HG03460 (cell line): Measurements from ENCODE around the gene HS3ST4.

Experiments used
- ATAC-seq: cut with Tn5 transposase; IDR thresholded peaks from one replicate; pipeline ENCODE4 v1.9.1; 2021; ENCODE audit not compliant: unreplicated experiment

The HS3ST4 gene

GRCh38 chr16:25691519-25692091 lies at the start of gene HS3ST4:
Gene HS3ST4, plus strand, starts transcription at chr16:25691959.
- ATAC-seq = no peak

DNA sequence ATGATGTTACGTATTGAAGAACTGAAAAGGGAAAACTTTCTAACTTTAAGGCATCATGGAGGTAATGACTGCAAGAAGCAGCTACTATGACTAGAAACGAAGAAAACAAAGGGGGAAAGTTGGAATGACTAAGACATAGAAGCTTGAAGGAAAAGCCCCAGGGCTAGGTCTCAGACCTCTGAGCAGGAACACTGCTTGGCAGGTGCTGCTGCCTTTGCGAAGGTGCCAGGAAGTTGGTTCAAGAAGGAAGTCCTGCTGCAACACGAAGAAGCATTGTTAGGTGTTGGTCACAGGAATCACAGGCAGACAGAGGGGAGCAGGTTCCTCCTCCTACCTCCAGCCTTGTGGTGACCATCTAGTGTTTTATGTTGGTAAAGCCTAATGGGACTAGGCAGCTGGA lies 48.1 kb upstream of the HS3ST4 start:
- no peak for ATAC-seq

GRCh38 chr16:25656639-25657038 lies 35.1 kb upstream of the HS3ST4 start:
- ATAC-seq = no peak

DNA sequence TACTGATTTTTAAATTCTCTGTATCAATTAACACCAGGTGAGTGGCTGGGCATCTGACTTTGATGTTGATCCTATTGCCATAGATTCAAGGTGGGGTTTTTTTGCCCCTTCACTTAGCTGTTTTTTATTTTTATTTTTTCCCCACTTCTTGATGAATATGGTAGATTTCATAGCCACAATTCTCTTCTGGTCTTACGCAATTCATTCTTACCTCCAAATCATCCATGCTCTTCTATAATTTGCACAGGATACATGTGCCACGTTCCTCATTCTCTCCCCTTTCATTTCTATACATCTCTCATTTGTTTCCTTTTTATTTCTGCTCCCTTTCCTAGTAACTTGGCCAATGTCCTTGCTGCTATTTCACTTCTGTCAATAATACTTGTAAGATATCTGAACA lies 14.9 kb upstream of the HS3ST4 start:
- ATAC-seq = no peak

DNA sequence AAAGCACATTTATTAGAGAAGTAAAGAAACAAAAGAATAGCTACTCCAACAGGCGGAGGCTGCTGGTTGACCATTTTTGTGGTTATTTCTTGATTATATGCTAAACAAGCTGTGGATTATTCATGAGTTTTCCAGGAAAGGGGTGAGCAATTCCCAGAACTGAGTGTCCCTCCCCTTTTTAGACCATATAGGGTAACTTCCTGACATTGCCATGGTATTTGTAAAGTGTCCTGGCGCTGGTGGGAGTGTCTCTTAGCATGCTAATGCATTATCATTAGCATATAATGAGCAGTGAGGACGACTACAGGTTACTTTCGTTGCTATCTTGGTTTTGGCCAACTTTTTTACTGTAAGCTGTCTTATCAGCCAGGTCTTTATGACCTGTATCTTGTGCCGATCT lies 12.2 kb upstream of the HS3ST4 start:
- ATAC-seq = no peak

DNA sequence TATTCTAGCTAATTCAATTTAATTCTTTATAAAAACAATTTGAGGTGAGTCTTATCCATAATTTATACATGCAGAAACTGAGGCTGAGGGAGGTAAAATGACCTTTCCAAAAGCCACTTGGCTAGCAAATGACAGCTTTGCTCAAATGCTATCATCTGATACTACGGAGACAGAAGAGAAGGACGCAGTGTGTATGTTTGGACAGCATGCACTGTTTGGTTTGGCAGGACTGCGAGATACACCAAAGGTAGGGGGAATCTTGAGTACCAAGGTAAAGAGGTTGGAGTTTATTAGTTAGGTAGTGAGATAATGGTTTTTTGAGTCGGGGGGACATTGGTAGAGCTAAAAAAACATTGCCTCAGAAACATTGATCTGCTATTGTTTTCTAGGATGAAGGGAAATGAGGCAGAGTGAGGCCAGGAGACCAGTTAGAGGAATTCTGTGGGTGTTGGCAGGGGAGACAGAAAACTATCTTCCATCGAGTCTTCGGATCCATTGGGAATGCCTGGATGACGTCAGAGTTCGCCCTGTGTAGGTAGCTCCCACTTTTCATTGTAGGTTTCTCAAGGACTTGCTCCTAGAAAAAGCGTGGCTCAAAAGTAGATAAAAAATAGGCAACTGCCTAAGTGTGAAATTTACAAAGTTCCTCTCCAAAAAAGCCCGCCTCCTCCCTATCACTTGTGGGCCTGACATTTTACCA lies 2.5 kb upstream of the HS3ST4 start:
- ATAC-seq = no peak

- no peak for ATAC-seq
Observed at GRCh38 chr16:25690552-25691143, 1.1 kb upstream of the HS3ST4 start.

- ATAC-seq = no peak
Observed at GRCh38 chr16:25692351-25692741, 587 bp downstream of the HS3ST4 start.

DNA sequence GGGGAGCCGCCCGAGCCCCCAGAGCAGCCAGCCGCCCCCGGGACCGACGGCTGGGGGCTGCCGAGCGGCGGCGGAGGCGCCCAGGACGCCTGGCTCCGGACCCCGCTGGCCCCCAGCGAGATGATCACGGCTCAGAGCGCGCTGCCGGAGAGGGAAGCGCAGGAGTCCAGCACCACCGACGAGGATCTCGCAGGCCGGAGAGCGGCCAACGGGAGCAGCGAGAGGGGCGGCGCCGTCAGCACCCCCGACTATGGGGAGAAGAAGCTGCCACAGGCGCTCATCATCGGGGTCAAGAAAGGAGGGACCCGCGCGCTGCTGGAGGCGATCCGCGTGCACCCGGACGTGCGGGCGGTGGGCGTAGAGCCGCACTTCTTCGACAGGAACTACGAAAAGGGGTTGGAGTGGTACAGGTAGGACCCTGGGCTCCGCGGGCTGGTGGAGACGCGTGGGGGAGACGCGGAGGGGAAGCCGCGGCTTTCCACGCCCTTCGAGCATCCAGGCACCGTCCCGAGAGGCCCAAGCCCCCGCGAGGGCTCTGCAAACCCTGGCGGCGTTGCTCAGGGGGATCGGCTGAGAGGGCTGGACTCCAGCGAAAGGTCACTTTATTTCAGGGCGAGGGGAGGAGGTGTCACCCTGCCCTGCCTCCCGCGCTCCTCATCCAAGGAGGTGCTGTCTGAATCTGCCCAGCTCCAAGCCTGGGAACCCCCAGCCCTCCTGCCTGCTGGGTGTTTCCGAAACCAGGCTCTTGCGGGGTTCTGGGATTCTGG lies 1.2 kb downstream of the HS3ST4 start:
- no peak for ATAC-seq

DNA sequence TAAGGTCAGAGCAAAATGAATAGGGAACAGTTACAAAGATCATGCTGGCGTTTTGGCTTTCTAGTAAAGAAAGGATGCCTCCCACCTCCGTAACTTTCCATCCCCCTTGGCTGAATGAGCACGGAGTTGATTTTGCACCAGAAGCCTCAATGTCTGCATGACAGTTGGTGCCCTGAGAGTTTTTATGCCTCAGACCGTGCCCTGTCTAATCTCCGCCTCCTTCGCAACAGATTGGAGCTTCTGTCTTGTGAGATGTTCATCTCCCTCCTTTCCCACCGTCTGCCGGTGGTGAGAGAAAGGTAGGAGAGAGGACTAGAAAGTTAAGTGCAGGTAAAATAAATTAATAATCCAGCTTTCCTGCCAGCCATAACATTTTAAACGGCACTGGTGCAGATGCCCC lies 1.9 kb downstream of the HS3ST4 start:
- no peak for ATAC-seq

DNA sequence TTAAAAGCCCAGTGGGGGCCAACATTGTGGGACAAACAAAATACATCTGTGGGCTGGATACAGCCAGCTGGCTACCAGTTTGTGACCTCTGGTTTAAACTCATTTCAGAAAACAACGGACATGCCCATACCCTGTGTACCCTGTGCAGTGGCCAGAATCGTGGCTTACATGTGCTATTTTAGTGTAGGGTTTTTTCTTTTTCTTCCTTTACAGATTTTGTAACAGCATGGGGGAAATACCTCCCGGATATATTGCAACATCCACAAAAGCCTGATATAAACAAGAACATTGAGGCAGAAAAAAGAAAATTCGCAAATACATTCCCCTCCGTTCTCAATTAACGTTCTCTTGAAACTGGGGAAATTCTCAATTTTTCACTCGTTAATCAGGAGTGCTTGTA lies 7.3 kb downstream of the HS3ST4 start:
- no peak for ATAC-seq

DNA sequence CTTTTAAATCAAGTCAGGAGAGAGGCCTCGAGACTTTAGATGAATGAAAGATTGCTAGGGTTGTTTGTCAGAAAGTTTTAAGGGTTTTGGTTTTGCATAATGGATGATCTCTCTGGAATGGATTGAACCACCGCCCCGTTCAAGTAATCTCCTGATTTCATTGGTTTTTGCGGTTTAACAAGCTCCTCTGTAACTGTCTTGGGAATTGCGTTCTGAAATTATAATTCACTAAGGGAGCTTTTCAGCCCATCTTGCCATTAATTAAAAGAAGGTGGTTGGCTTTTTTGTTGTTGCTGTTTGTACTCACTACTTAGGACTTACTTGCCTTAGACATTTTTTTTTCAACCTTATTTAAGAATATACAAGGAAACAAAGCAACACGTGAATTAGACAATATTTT lies 8.8 kb downstream of the HS3ST4 start:
- ATAC-seq = no peak

- ATAC-seq = no peak
Observed at GRCh38 chr16:25707553-25707952, 15.8 kb downstream of the HS3ST4 start.

GRCh38 chr16:25707982-25708583 lies 16.3 kb downstream of the HS3ST4 start:
- no peak for ATAC-seq

GRCh38 chr16:25709213-25709612 lies 17.5 kb downstream of the HS3ST4 start:
- ATAC-seq = no peak

DNA sequence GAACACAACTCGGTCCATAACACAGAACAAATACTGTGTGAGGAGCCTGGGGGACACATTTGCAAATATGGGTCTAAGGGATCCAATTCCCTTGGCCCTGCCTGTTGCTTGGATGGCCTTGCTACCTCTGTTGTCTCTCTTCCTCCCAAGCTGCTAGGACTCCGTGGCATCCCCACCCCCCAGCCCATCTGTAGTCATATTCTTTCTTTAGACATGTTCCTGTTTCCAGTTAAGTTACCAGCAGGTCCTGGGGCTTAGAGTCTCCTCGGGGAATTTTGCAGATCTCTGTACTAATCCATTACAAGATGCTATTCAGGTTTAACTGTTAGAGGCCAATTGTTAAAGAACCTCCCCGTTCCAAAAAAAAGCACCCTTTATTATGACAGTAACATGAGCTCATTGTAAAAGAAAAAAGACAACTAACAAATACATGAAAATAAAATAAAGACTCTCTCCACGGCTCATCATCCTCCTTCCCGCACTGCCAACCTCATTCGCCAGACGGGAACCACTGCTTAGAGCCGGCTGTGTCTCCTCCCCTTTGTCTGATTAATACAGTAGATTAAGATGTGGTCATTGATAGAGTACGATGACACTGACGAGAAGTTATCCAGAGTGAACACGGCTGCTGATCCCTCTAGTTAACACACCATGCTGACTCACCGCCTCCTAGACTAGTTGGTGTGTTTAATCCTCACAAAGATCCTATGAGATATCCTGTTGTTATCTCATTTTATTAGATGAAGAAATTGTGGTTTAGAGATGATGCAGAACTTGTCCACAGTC lies 22.2 kb downstream of the HS3ST4 start:
- no peak for ATAC-seq

- no peak for ATAC-seq
Observed at GRCh38 chr16:25716186-25716585, 24.4 kb downstream of the HS3ST4 start.

DNA sequence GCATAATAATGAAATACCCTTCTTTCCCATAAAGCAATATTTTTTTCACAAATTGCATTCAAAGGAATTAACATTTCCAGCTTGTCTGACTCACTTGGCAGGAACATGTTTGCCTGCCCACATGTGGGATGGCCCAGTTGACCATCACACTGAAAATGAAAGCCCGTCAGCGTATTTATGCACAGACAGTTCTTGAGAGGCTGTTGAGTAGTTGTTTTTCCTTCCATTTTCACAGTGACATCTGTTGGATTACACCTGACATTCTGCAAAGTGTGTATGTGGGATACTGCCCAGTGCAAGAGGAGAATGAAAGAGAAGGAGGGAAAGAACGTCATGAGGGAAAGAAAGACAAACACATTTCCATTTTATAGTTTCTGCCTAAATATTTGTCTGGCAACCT lies 29.7 kb downstream of the HS3ST4 start:
- ATAC-seq = no peak

DNA sequence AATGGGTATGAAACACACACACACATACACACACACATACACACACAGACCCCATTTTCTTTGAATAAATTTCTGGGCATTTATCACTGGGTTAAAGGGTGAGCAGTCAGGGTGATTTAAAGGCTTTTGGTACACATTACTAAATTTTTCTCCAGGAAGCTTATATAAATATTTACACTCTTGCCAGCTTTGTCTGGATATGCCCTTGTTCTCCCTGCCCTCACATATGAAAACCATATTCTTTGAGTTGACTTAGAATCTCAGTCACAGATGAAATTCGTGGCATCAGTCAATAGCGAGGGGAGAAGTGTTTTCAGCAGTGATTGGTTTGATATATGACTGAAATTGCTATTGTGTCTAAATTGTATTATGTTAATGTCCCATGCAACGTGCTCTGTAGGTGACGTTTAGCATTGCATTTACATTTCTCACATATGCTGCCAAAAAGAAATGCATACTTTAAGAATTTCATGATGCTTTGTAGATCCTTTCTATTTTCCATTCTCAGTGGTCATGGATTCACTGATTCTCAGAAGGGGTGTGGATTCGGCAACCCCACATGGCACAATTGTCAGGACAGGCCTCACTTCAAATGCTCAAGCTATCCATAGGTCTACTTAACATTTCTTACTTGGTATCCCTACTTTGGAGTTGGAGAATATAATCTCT lies 34.8 kb downstream of the HS3ST4 start:
- ATAC-seq = no peak
